GM19324 (cell line): ENCODE measurements around the gene PLK3.

Source experiments
- ATAC-seq: cut with Tn5 transposase; IDR thresholded peaks from one replicate; pipeline ENCODE4 v1.9.1; 2021; ENCODE audit warnings: mild to moderate bottlenecking, moderate library complexity; ENCODE audit not compliant: unreplicated experiment, low FRiP score

Gene PLK3

GRCh38 chr1:44849575-44850132 lies 49.5 kb downstream of the PLK3 start:
- no peak for ATAC-seq

- no peak for ATAC-seq
Measured at GRCh38 chr1:44851308-44851707, 51.1 kb downstream of the PLK3 start.

GRCh38 chr1:44853201-44853600 lies 53.0 kb downstream of the PLK3 start:
- no peak for ATAC-seq

- no peak for ATAC-seq
Measured at GRCh38 chr1:44854970-44855369, 54.8 kb downstream of the PLK3 start.
